Measurements from ENCODE around the gene CTDSP1. TPM values are rescaled to one million over a fixed set of nuclear protein-coding genes. Genes with fewer than 3 reads are reported as not detected.

CTDSP1 gene
- polyA plus RNA-seq, 1 of the 3 experiments (the other 2 are of a cell fraction) = 88.0 TPM

GRCh38 chr2:218375212-218375611 is 24.5 kb upstream of the CTDSP1 start:
- Histone ChIP-seq H3K9me3 (no peaks in the 10 kb centered on the region), H3K79me2 (ENCODE audit: insufficient read depth) (no peaks in the 10 kb centered on the region), H3K9me2 (no peaks in the 10 kb centered on the region), H3K4me3 (ENCODE audit: low read depth in 2 of 2, low read length in 1 of 2) (no peak overlapping the region), H3K36me3 (replicated peaks in 1 of 2; ENCODE audit: control insufficient read depth in 1 of 2, insufficient read depth in 2 of 2, low read length in 1 of 2) (no peaks in the 10 kb centered on the region), H3K27me3 (ENCODE audit: insufficient read depth) (no peaks in the 10 kb centered on the region), H2AFZ (ENCODE audit: low read depth) (no peak overlapping the region), H3K27ac (ENCODE audit: low read depth in 2 of 2, low read length in 1 of 2) (no peak overlapping the region; a peak in 1 of 4 replicates), H3K9ac (no peak overlapping the region), H4K20me1 (ENCODE audit: insufficient read depth) (no peaks in the 10 kb centered on the region), H3K4me2 (0 out of 2 replicates have a peak overlapping the region, but pooled peaks have one; percentile 37), H3F3A (replicated peaks; ENCODE audit: insufficient read depth) (peaks cover 5% of the 10 kb centered on the region), H3K4me1 (ENCODE audit: control insufficient read depth in 1 of 2, insufficient read depth in 2 of 2, low read depth in 1 of 2, low read length in 1 of 2) (no peaks in the 10 kb centered on the region)
- CTCF ChIA-PET = no interaction called here
- TF ChIP-seq TCF12 (IDR thresholded peaks at IDR 0.05) = peak; percentile 75
- TF ChIP-seq ZBTB33 (IDR thresholded peaks at IDR 0.05; ENCODE audit: borderline replicate concordance, low read depth) = no peak
- 0 out of 2 replicates have a peak, but pooled peaks have one; percentile 30 for TF ChIP-seq POLR2AphosphoS5 (IDR thresholded peaks at IDR 0.05; ENCODE audit: low read depth, low read length)
- no peak for TF ChIP-seq GATA2 (CRISPR knock-in tag; IDR thresholded peaks at IDR 0.05)
- no peak for TF ChIP-seq RFX5 (IDR thresholded peaks at IDR 0.05; ENCODE audit: low read length)
- TF ChIP-seq CTCF (IDR thresholded peaks at IDR 0.05) = no peak
- peak; percentile 40; the same call in 1 of the 2 replicates for TF ChIP-seq NFIC (IDR thresholded peaks at IDR 0.05; ENCODE audit: borderline replicate concordance)
- TF ChIP-seq SIN3A (IDR thresholded peaks at IDR 0.05; ENCODE audit: borderline replicate concordance, low read depth, low read length) = 0 out of 2 replicates have a peak, but pooled peaks have one; percentile 22
- no peak for TF ChIP-seq REST (IDR thresholded peaks at IDR 0.05; ENCODE audit: low read depth, low read length)
- POLR2A ChIA-PET = no interaction called here
- DNase-seq = no peak
- WGBS (ENCODE audit: low lambda C conversion rate) = 8% methylated on average over 2 of the region's 2 CpGs

- Histone ChIP-seq H3K4me3 (ENCODE audit: low read depth in 2 of 2, low read length in 1 of 2) (no peak overlapping the region), H3K36me3 (replicated peaks in 1 of 2; ENCODE audit: control insufficient read depth in 1 of 2, insufficient read depth in 2 of 2, low read length in 1 of 2) (no peaks in the 10 kb centered on the region), H4K20me1 (ENCODE audit: insufficient read depth) (no peaks in the 10 kb centered on the region), H3K4me2 (no peak overlapping the region), H3K9ac (no peak overlapping the region), H3K27ac (ENCODE audit: low read depth in 2 of 2, low read length in 1 of 2) (no peak overlapping the region), H3K27me3 (ENCODE audit: insufficient read depth) (no peaks in the 10 kb centered on the region), H2AFZ (ENCODE audit: low read depth) (no peak overlapping the region), H3K4me1 (ENCODE audit: control insufficient read depth in 1 of 2, insufficient read depth in 2 of 2, low read depth in 1 of 2, low read length in 1 of 2) (no peaks in the 10 kb centered on the region), H3F3A (replicated peaks; ENCODE audit: insufficient read depth) (peaks cover 5% of the 10 kb centered on the region), H3K9me2 (no peaks in the 10 kb centered on the region), H3K9me3 (no peaks in the 10 kb centered on the region), H3K79me2 (ENCODE audit: insufficient read depth) (no peaks in the 10 kb centered on the region)
- ChIA-PET POLR2A (no interaction called here), CTCF (interaction anchor here (1.3 kb wide), 1 partner anchor 105 kb away, joined by 3 read pairs; no protein-coding TSS in a partner anchor)
- no peak for TF ChIP-seq MXI1 (IDR thresholded peaks at IDR 0.05; ENCODE audit: low read depth, low read length)
- no peak for TF ChIP-seq MEF2A (IDR thresholded peaks at IDR 0.05; ENCODE audit: borderline replicate concordance, low read depth)
- TF ChIP-seq RCOR1 (IDR thresholded peaks at IDR 0.05; ENCODE audit: low read length) = no peak
- TF ChIP-seq MAX (IDR thresholded peaks at IDR 0.05; ENCODE audit: low read depth) = no peak
- TF ChIP-seq CHD2 (IDR thresholded peaks at IDR 0.05; ENCODE audit: low read length, partially characterized antibody) = no peak
- no peak for TF ChIP-seq GABPA (IDR thresholded peaks at IDR 0.05; ENCODE audit: low read depth)
- no peak for TF ChIP-seq PBX3 (IDR thresholded peaks at IDR 0.05)
- no peak for TF ChIP-seq ELF1 (IDR thresholded peaks at IDR 0.05)
- TF ChIP-seq USF1 (IDR thresholded peaks at IDR 0.05; ENCODE audit: borderline replicate concordance, low read depth) = no peak
- TF ChIP-seq NFIC (IDR thresholded peaks at IDR 0.05; ENCODE audit: borderline replicate concordance) = no peak
- WGBS (ENCODE audit: low lambda C conversion rate) = 80% methylated on average over 5 of the region's 5 CpGs
- DNase-seq = no peak
Measured at GRCh38 chr2:218378053-218378452, 21.6 kb upstream of the CTDSP1 start.
